NCI-H446 (cell line): ENCODE results near the gene SEPHS2.

Source experiments
- DNase-seq, 2 experiments: peaks; one replicate each; lab custom pipeline; 2025; lab: John Stamatoyannopoulos, UW

SEPHS2 gene

GRCh38 chr16:30429678-30430427 lies 15.8 kb downstream of the SEPHS2 start, which contains the start of gene DCTPP1:
Gene DCTPP1 (minus strand): TSS chr16:30430030. CDS start chr16:30429980, 50 bp downstream.
- DNase-seq, result peak; percentile 95 to 98

GRCh38 chr16:30429418-30429677 lies 16.3 kb downstream of the SEPHS2 start:
- no peak for DNase-seq

GRCh38 chr16:30428055-30428454 lies 17.6 kb downstream of the SEPHS2 start:
- no peak for DNase-seq

- DNase-seq, result no peak
These were observed 24.7 kb downstream of the SEPHS2 start for GRCh38 chr16:30421010-30421409.

- no peak for DNase-seq
These were observed 27.1 kb downstream of the SEPHS2 start for GRCh38 chr16:30418350-30419181.

GRCh38 chr16:30417529-30418349 lies 27.9 kb downstream of the SEPHS2 start:
- DNase-seq, result no peak

- no peak for DNase-seq
These were observed 28.8 kb downstream of the SEPHS2 start for GRCh38 chr16:30416624-30417528.

GRCh38 chr16:30416047-30416603 lies 29.5 kb downstream of the SEPHS2 start:
- DNase-seq, result no peak

GRCh38 chr16:30414159-30414558 lies 31.5 kb downstream of the SEPHS2 start:
- no peak for DNase-seq

- no peak for DNase-seq
These were observed 32.4 kb downstream of the SEPHS2 start for GRCh38 chr16:30413112-30413806.

GRCh38 chr16:30409125-30410060 lies 36.3 kb downstream of the SEPHS2 start:
- DNase-seq, result peak; percentile 73 to 88

- no peak for DNase-seq
These were observed 37.7 kb downstream of the SEPHS2 start for GRCh38 chr16:30407804-30408534.

- peak; percentile 63 to 90 for DNase-seq
These were observed 38.4 kb downstream of the SEPHS2 start, which contains the start of gene ZNF771 for GRCh38 chr16:30407102-30407803. Gene ZNF771 (plus strand): TSS chr16:30407606. CDS start chr16:30408054, 448 bp downstream.

- DNase-seq, result no peak
These were observed 38.9 kb downstream of the SEPHS2 start for GRCh38 chr16:30406795-30407101.

GRCh38 chr16:30401768-30402425 lies 43.8 kb downstream of the SEPHS2 start:
- no peak for DNase-seq

- no peak for DNase-seq
These were observed 46.1 kb downstream of the SEPHS2 start for GRCh38 chr16:30399435-30400186.
